Osteocyte (in vitro differentiated cells): ENCODE results near the gene CREB1. TPM values are rescaled to one million over a fixed set of nuclear protein-coding genes. Genes with fewer than 3 reads are reported as not detected.
"Not testable (repeated sequence)": the region's sequence is repeated elsewhere in the genome, so short reads cannot be mapped to it uniquely, and the experiment has no call there.

Experiments used
- DNase-seq: peaks from one replicate; pipeline ENCODE4 v3.0.0; 2021; ENCODE audit warnings: mixed read lengths; ENCODE audit not compliant: unreplicated experiment; ENCODE audit errors: extremely low spot score
- H3K27ac Mint-ChIP-seq: one replicate; pipeline ENCODE4 v1.8.0; 2021; ENCODE audit warnings: mild to moderate bottlenecking, mixed read lengths; ENCODE audit not compliant: unreplicated experiment
- H3K27me3 Mint-ChIP-seq: one replicate; pipeline ENCODE4 v1.8.0; 2021; ENCODE audit warnings: mixed read lengths; ENCODE audit not compliant: unreplicated experiment
- H3K36me3 Mint-ChIP-seq: one replicate; pipeline ENCODE4 v1.8.0; 2021; ENCODE audit warnings: mixed read lengths; ENCODE audit not compliant: unreplicated experiment
- H3K4me1 Mint-ChIP-seq: one replicate; pipeline ENCODE4 v1.8.0; 2021; ENCODE audit warnings: mixed read lengths; ENCODE audit not compliant: unreplicated experiment
- H3K4me3 Mint-ChIP-seq: one replicate; pipeline ENCODE4 v1.8.0; 2021; ENCODE audit warnings: mild to moderate bottlenecking, moderate library complexity, mixed read lengths; ENCODE audit not compliant: unreplicated experiment
- H3K9me3 Mint-ChIP-seq: one replicate; pipeline ENCODE4 v1.8.0; 2021; ENCODE audit warnings: mixed read lengths; ENCODE audit not compliant: unreplicated experiment
- total RNA-seq: library from RNA; stranded (reverse); gene quantifications from 2 replicates; pipeline ENCODE4 v1.2.1, GENCODE V29; 2021
- TF ChIP-seq, protein P1 (sequence below): fragments of 200-600 bp; sonication (generic); IDR thresholded peaks from 2 replicates; pipeline ENCODE4 v1.5.0; 2021; ENCODE audit warnings: antibody characterized with exemption, mild to moderate bottlenecking, moderate library complexity

CREB1 gene
- total RNA-seq, 1 donor from 2014 or later = 74.2 TPM

DNA sequence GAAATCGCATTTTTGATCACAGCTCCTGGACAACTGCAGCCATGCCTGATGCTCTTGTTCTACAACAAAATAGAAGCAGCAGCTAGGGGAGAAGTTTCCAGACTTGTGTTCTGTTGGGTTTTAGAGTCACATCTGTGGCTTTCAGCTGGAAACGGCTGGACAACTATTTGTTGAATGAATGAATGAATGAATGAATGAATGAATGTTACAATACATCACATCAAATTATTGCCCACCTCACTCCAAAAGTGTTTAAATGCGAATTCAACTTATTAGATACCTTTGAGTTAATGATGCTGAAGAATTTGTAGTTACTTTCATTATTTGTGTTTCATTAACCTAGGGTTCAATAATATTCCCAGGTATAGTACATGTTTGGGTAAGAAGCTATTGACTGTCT is 103.9 kb downstream of the CREB1 start:
- Mint-ChIP-seq H3K36me3 (no peaks in the 10 kb centered on the region), H3K27ac (no peak overlapping the region)
- TF ChIP-seq, protein P1, sequence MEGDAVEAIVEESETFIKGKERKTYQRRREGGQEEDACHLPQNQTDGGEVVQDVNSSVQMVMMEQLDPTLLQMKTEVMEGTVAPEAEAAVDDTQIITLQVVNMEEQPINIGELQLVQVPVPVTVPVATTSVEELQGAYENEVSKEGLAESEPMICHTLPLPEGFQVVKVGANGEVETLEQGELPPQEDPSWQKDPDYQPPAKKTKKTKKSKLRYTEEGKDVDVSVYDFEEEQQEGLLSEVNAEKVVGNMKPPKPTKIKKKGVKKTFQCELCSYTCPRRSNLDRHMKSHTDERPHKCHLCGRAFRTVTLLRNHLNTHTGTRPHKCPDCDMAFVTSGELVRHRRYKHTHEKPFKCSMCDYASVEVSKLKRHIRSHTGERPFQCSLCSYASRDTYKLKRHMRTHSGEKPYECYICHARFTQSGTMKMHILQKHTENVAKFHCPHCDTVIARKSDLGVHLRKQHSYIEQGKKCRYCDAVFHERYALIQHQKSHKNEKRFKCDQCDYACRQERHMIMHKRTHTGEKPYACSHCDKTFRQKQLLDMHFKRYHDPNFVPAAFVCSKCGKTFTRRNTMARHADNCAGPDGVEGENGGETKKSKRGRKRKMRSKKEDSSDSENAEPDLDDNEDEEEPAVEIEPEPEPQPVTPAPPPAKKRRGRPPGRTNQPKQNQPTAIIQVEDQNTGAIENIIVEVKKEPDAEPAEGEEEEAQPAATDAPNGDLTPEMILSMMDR = no peak

DNA sequence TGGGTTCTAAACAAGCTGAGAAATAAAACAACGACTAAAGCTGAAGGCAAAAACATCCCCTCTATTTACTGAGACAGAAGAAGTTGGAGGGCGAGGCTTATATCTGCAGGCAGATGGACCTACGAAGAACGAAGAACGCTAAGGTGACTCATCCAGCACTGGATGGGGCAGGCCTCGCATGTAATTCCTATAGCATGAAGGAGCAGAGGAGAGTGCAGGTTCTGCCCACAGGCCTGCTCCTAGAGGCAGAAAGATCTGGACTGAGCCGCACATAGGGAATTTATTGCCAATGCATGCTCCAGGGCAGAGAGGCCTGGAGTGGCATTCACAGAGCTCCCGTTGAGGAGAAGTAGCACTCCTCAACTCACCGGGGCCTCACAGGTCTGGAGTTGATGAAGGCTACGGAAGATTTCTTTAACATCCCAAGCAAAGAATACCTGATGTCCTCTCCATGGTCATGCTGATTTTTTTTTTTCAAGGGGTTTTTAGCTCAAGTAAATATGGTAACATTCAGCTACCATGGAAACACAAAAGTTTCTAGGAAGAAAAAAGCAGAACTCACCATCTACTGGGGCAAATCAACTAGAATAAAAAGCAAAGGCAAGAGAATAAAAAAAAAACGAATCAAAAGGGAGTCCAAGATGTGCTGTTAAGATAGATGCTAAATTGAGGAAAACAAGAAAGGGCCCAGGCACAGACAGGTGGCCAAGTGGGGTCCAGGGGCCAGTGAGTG is 105.9 kb downstream of the CREB1 start:
- no peaks in the 10 kb centered on the region for H3K36me3 Mint-ChIP-seq
- peaks cover 5% of the 10 kb centered on the region for H3K4me1 Mint-ChIP-seq
- H3K4me3 Mint-ChIP-seq = no peak overlapping the region
- peaks cover 5% of the 10 kb centered on the region for H3K9me3 Mint-ChIP-seq
- no peaks in the 10 kb centered on the region for H3K27me3 Mint-ChIP-seq
- DNase-seq = no peak
- TF ChIP-seq, protein P1 = no peak
- no peak overlapping the region for H3K27ac Mint-ChIP-seq

More for the DNA sequence above, 103.9 kb downstream of the CREB1 start:
- Mint-ChIP-seq H3K9me3 (no peaks in the 10 kb centered on the region), H3K4me3 (no peak overlapping the region), H3K4me1 (peaks cover 5% of the 10 kb centered on the region), H3K27me3 (no peaks in the 10 kb centered on the region)
- no peak for DNase-seq

DNA sequence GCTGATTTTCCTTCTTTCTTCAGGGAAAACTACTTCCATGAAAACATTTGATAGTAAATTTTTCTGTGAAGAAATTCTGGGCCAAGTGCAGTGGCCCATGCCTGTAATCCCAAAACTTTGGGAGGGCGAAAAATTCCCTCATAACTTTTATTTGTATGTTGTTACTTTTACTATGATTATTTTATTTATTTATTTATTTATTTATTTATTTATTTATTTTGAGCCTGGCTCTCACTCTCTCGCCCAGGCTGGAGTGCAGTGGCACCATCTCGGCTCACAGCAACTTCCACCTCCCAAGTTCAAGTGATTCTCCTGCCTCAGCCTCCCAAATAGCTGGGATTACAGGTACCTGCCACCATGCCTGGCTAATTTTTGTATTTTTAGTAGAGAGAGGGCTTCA is 109.5 kb downstream of the CREB1 start:
- not testable (repeated sequence) for H3K4me1 Mint-ChIP-seq, H3K27me3 Mint-ChIP-seq, H3K27ac Mint-ChIP-seq, H3K4me3 Mint-ChIP-seq, H3K36me3 Mint-ChIP-seq
- H3K9me3 Mint-ChIP-seq = peaks cover 12% of the 10 kb centered on the region
- peak; percentile 8 for DNase-seq

DNA sequence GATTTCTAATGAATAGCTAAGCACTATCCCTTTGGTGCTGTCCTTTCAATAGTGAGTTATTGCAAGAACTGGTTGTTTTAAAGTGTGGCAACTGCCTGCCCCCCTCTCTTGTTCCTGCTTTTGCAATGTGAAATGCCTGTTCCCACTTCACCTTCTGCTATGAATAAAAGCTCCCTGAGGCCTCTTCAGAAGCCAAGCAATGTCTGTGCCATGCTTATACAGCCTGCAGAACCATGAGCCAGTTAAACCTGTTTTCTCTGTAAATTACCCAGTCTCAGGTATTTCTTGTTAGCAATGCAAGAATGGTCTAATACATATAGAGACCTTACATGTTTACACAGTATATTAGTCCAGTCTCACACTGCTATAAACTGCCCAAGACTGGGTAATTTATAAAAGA is 110.4 kb downstream of the CREB1 start:
- Mint-ChIP-seq H3K4me1 (no peaks in the 10 kb centered on the region), H3K27me3 (no peaks in the 10 kb centered on the region), H3K9me3 (peaks cover 12% of the 10 kb centered on the region), H3K27ac (no peak overlapping the region), H3K36me3 (no peaks in the 10 kb centered on the region), H3K4me3 (no peak overlapping the region)
- TF ChIP-seq, protein P1 = no peak
- DNase-seq = no peak

DNA sequence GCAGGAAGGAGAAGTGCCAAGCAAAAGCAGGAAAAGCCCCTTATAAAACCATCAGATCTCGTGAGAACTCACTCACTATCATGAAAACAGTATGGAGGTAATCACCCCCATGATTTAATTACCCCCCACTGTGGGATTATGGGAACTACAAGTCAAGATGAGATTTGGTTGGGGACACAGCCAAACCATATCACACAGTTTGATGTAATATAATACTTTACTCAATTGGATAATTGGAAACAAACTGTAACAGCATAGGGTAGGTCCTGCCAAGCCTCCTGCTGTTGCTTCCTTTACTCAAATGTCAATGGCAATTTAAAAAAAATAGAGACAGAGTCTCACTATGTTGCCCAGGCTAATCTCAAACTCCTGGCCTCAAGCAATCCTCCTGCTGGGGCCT is 110.9 kb downstream of the CREB1 start:
- Mint-ChIP-seq H3K4me3 (no peak overlapping the region), H3K9me3 (peaks cover 12% of the 10 kb centered on the region), H3K36me3 (no peaks in the 10 kb centered on the region), H3K4me1 (no peaks in the 10 kb centered on the region), H3K27ac (no peak overlapping the region), H3K27me3 (no peaks in the 10 kb centered on the region)
- TF ChIP-seq, protein P1 = no peak
- DNase-seq = no peak
